ENCODE measurements around the gene AARS2. TPM values are rescaled to one million over a fixed set of nuclear protein-coding genes. Genes with fewer than 3 reads are reported as not detected.
"Not testable (repeated sequence)": the region's sequence is repeated elsewhere in the genome, so short reads cannot be mapped to it uniquely, and the experiment has no call there.

AARS2 gene
- polyA plus RNA-seq, 2 of the 4 experiments (the other 2 are of a cell fraction), result 4.3 to 6.2 TPM

- WGBS (ENCODE audit: missing lambda C conversion rate), result 66% methylated on average over 7 of the region's 7 CpGs
- Histone ChIP-seq H3K4me2 (no peak overlapping the region), H3K4me1 (no peaks in the 10 kb centered on the region), H3K9me3 (no peaks in the 10 kb centered on the region), H3K4me3 (no peak overlapping the region), H3K27ac (no peak overlapping the region)
- FAIRE-seq, result no peak
- TF ChIP-seq NR3C1 (IDR thresholded peaks at IDR 0.05), result no peak
- no peak for TF ChIP-seq REST (IDR thresholded peaks at IDR 0.05)
- TF ChIP-seq EP300 (IDR thresholded peaks at IDR 0.05), result no peak
- no peak for TF ChIP-seq TFCP2L1 (CRISPR knock-in tag; IDR thresholded peaks at IDR 0.05)
- no peak for TF ChIP-seq ESRRA (IDR thresholded peaks at IDR 0.05; ENCODE audit: borderline replicate concordance, low read length)
- TF ChIP-seq MAX (IDR thresholded peaks at IDR 0.05), result no peak
- TF ChIP-seq ZSCAN20 (CRISPR knock-in tag; IDR thresholded peaks at IDR 0.05), result no peak
- ATAC-seq, result no peak
- ChIA-PET CTCF (interaction anchor here (1.0 to 3.2 kb wide), 5 partner anchors 10 to 236 kb away, joined by 3 to 11 read pairs (median 6); partner anchors contain the start of gene AARS2), POLR2A (no interaction called here)
- no peak for DNase-seq (ENCODE audit: low read depth in 1 of 2, low spot score in 1 of 2)
Measured at GRCh38 chr6:44332585-44332984, 19.4 kb upstream of the AARS2 start.

DNA sequence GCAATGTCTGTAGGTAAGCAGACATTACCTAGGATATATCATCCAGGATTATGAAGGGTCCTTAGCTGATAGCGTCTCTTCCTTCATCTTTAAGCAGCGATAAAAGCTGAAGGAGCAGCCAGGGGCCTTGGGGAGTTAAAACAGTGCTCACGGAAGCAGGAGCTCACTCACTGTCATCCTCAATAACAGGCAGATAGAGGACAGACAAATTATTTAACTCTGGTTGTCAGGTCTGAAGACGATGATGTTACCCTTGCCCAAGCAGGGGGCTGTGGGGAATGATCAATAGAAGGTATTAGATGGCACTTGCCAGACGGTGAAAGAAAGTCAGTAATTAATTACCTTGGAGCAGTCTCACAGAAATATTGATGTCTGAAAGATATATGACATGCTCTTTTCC, 16.7 kb upstream of the AARS2 start:
- FAIRE-seq, result no peak
- H3K4me1 ChIP-seq, result no peaks in the 10 kb centered on the region
- no peak overlapping the region for H3K4me2 ChIP-seq
- no peak for DNase-seq (ENCODE audit: low read depth in 1 of 2, low spot score in 1 of 2)
- no peak for ATAC-seq
- POLR2A ChIA-PET, result no interaction called here
- WGBS (ENCODE audit: missing lambda C conversion rate), result 53% methylated on average over 5 of the region's 5 CpGs
- H3K27ac ChIP-seq, result no peak overlapping the region
- TF ChIP-seq MAFK (IDR thresholded peaks at IDR 0.05; ENCODE audit: partially characterized antibody) (no peak), PHF8 (IDR thresholded peaks at IDR 0.05; ENCODE audit: borderline replicate concordance, low read depth) (no peak), GATA3 (IDR thresholded peaks at IDR 0.05; ENCODE audit: borderline replicate concordance) (no peak), CEBPB (IDR thresholded peaks at IDR 0.05) (no peak), RAD21 (conservative IDR thresholded peaks at IDR 0.05 in 1 of 2, IDR thresholded peaks at IDR 0.05 in 1 of 2) (no peak), MAZ (IDR thresholded peaks at IDR 0.05; ENCODE audit: borderline replicate concordance, low read depth, low read length) (no peak), USF2 (IDR thresholded peaks at IDR 0.05) (no peak), MAX (IDR thresholded peaks at IDR 0.05) (no peak), RARB (CRISPR knock-in tag; IDR thresholded peaks at IDR 0.05) (no peak), FOSL2 (IDR thresholded peaks at IDR 0.05) (no peak), FOSL2 (CRISPR knock-in tag; IDR thresholded peaks at IDR 0.05) (no peak), KDM1A (IDR thresholded peaks at IDR 0.05; ENCODE audit: low read depth) (no peak), RNF2 (IDR thresholded peaks at IDR 0.05; ENCODE audit: borderline replicate concordance, low read depth) (no peak)
- CTCF ChIA-PET, result interaction anchor here (1.0 to 1.1 kb wide), 2 partner anchors 8 to 17 kb away, joined by 4 read pairs; partner anchors contain the start of gene AARS2
- no peaks in the 10 kb centered on the region for H3K9me3 ChIP-seq
- no peak overlapping the region for H3K4me3 ChIP-seq

GRCh38 chr6:44328203-44328602, 15.1 kb upstream of the AARS2 start:
- not testable (repeated sequence) for ATAC-seq

More at GRCh38 chr6:44328203-44328602, 15.1 kb upstream of the AARS2 start:
- H3K9me3 ChIP-seq; H3K4me1 ChIP-seq; H3K4me3 ChIP-seq; FAIRE-seq; DNase-seq (ENCODE audit: low read depth in 1 of 2, low spot score in 1 of 2); H3K4me2 ChIP-seq; H3K27ac ChIP-seq; POLR2A ChIA-PET: not testable (repeated sequence)
- WGBS (ENCODE audit: missing lambda C conversion rate), result 24% methylated on average over 7 of the region's 9 CpGs
- CTCF ChIA-PET, result interaction anchor here (0.6 to 1.2 kb wide), 2 partner anchors 11 to 60 kb away, joined by 3 to 4 read pairs; no protein-coding TSS in a partner anchor
